IMR-90 (cell line): ENCODE results near the gene SOD2. TPM values are rescaled to one million over a fixed set of nuclear protein-coding genes. Genes with fewer than 3 reads are reported as not detected.

Source experiments
- ATAC-seq: fragments of 200-7000 bp; cut with Tn5 transposase; 2 replicates; pipeline ENCODE4 v1.9.1; 2020; ENCODE audit warnings: low read depth, mild to moderate bottlenecking, moderate library complexity
- BruUV-seq: library from RNA; stranded (reverse); fragments of 400-500 nt; replicated peaks from 2 replicates; lab custom pipeline; 2021; lab: Mats Ljungman, UMichigan
- CTCF ChIA-PET: fragments of 300-600 bp; formaldehyde crosslinking; extraction: SDS; loops from one replicate; lab custom pipeline; 2021; ENCODE audit warnings: antibody characterized with exemption; lab: Yijun Ruan, JAX
- POLR2A ChIA-PET: fragments of 300-600 bp; sonication (Branson Sonifier 250); formaldehyde crosslinking; loops from one replicate; lab custom pipeline; 2022; ENCODE audit warnings: antibody characterized with exemption; ENCODE audit not compliant: unreplicated experiment; lab: Charles Lee
- DNase-seq: peaks from one replicate; pipeline ENCODE4 v3.0.0; 2013
- H2AFZ ChIP-seq: replicated peaks from 2 replicates; pipeline ENCODE3; 2013; ENCODE audit warnings: low read length, mild to moderate bottlenecking; ENCODE audit not compliant: poor library complexity
- H2AK5ac ChIP-seq: 2 replicates; pipeline ENCODE4 v1.6.1; 2013; ENCODE audit warnings: low read depth, low read length, inconsistent platforms
- H2AK9ac ChIP-seq: replicated peaks from 2 replicates; pipeline ENCODE3; 2013; ENCODE audit warnings: mild to moderate bottlenecking, low read depth, low read length, moderate library complexity; ENCODE audit not compliant: poor library complexity
- H2BK120ac ChIP-seq: 2 replicates; pipeline ENCODE4 v1.6.1; 2013; ENCODE audit warnings: low read depth, low read length, inconsistent platforms
- H2BK15ac ChIP-seq: 3 replicates; pipeline ENCODE4 v1.6.1; 2013; ENCODE audit warnings: low read depth, low read length, inconsistent platforms
- H2BK20ac ChIP-seq: 2 replicates; pipeline ENCODE4 v1.6.1; 2013; ENCODE audit warnings: low read depth, mild to moderate bottlenecking, inconsistent platforms, low read length, moderate library complexity
- H2BK5ac ChIP-seq: 2 replicates; pipeline ENCODE4 v1.6.1; 2013; ENCODE audit warnings: mild to moderate bottlenecking, low read depth, low read length, inconsistent platforms; ENCODE audit not compliant: poor library complexity, severe bottlenecking
- H3K14ac ChIP-seq: replicated peaks from 2 replicates; pipeline ENCODE4 v1.6.1; 2013; ENCODE audit warnings: low read depth, low read length, inconsistent platforms
- H3K18ac ChIP-seq: 2 replicates; pipeline ENCODE4 v1.6.1; 2013; ENCODE audit warnings: low read depth, low read length, control low read depth
- H3K23ac ChIP-seq: 2 replicates; pipeline ENCODE4 v1.6.1; 2013; ENCODE audit warnings: low read depth, low read length, inconsistent platforms
- H3K27ac ChIP-seq: 2 replicates; pipeline ENCODE4 v1.5.1; 2013; ENCODE audit warnings: mild to moderate bottlenecking, control low read depth, low read length; ENCODE audit not compliant: insufficient read depth
- H3K27me3 ChIP-seq: 2 replicates; pipeline ENCODE4 v1.6.1; 2013; ENCODE audit warnings: low read length; ENCODE audit not compliant: control insufficient read depth, insufficient read depth
- H3K36me3 ChIP-seq: 2 replicates; pipeline ENCODE4 v1.6.1; 2013; ENCODE audit warnings: low read length, mixed read lengths; ENCODE audit not compliant: control insufficient read depth, insufficient read depth
- H3K4ac ChIP-seq: 2 replicates; pipeline ENCODE4 v1.6.1; 2013; ENCODE audit warnings: low read depth, low read length, inconsistent platforms
- H3K4me1 ChIP-seq: 2 replicates; pipeline ENCODE4 v1.6.1; 2013; ENCODE audit warnings: low read length, mixed read lengths; ENCODE audit not compliant: control insufficient read depth, insufficient read depth
- H3K4me2 ChIP-seq: 2 replicates; pipeline ENCODE4 v1.6.1; 2013; ENCODE audit warnings: low read depth, mild to moderate bottlenecking, control low read depth, low read length, moderate library complexity
- H3K4me3 ChIP-seq: 2 replicates; pipeline ENCODE4 v1.5.1; 2013; ENCODE audit warnings: low read depth, mild to moderate bottlenecking, control low read depth, low read length, moderate library complexity; ENCODE audit not compliant: insufficient read depth
- H3K56ac ChIP-seq: 2 replicates; pipeline ENCODE4 v1.6.1; 2013; ENCODE audit warnings: low read length, inconsistent platforms; ENCODE audit not compliant: insufficient read depth; ENCODE audit errors: extremely low read depth
- H3K79me1 ChIP-seq, 2 experiments: 2 replicates each; pipeline ENCODE4 v1.6.1; 2013; ENCODE audit warnings: low read length in 2 of 2, inconsistent platforms in 1 of 2, low read depth in 1 of 2
- H3K9ac ChIP-seq: 2 replicates; pipeline ENCODE4 v1.6.1; 2013; ENCODE audit warnings: low read depth, low read length, control low read depth
- H3K9me1 ChIP-seq: 2 replicates; pipeline ENCODE4 v1.6.1; 2013; ENCODE audit warnings: low read length, inconsistent platforms; ENCODE audit not compliant: insufficient read depth
- H3K9me3 ChIP-seq: 2 replicates; pipeline ENCODE4 v1.6.1; 2013; ENCODE audit warnings: low read length; ENCODE audit not compliant: control insufficient read depth, insufficient read depth
- H4K20me1 ChIP-seq: 2 replicates; pipeline ENCODE4 v1.6.1; 2013; ENCODE audit warnings: low read length, inconsistent platforms; ENCODE audit not compliant: insufficient read depth
- H4K5ac ChIP-seq: 2 replicates; pipeline ENCODE4 v1.6.1; 2013; ENCODE audit warnings: mild to moderate bottlenecking, low read depth, low read length, control low read depth
- H4K8ac ChIP-seq, 2 experiments: 2 replicates each; pipeline ENCODE4 v1.6.1; 2013; ENCODE audit warnings: low read depth in 2 of 2, low read length in 2 of 2, control low read depth in 1 of 2, inconsistent platforms in 1 of 2
- H4K91ac ChIP-seq: 2 replicates; pipeline ENCODE4 v1.6.1; 2013; ENCODE audit warnings: low read depth, low read length, inconsistent platforms; ENCODE audit not compliant: insufficient read depth
- BHLHE40 ChIP-seq: fragments of 150-350 bp; IDR thresholded peaks from 2 replicates; pipeline ENCODE4 v1.6.1; 2016; ENCODE audit warnings: mild to moderate bottlenecking, low read depth, low read length
- CEBPB ChIP-seq: IDR thresholded peaks from 2 replicates; pipeline ENCODE4 v1.6.1; 2012; ENCODE audit warnings: low read depth, low read length, improper control_type of control experiment
- CHD1 ChIP-seq: IDR thresholded peaks from 2 replicates; pipeline ENCODE4 v1.6.1; 2012; ENCODE audit warnings: low read depth, low read length, improper control_type of control experiment
- FOS ChIP-seq: fragments of 150-350 bp; IDR thresholded peaks from 2 replicates; pipeline ENCODE4 v1.6.1; 2016; ENCODE audit warnings: low read depth, low read length
- MAFK ChIP-seq: IDR thresholded peaks from 2 replicates; pipeline ENCODE4 v1.6.1; 2012; ENCODE audit warnings: low read depth, low read length, improper control_type of control experiment
- MAZ ChIP-seq: IDR thresholded peaks from 2 replicates; pipeline ENCODE4 v1.6.1; 2012; ENCODE audit warnings: low read depth, mild to moderate bottlenecking, low read length, improper control_type of control experiment, moderate library complexity, borderline replicate concordance
- MXI1 ChIP-seq: IDR thresholded peaks from 2 replicates; pipeline ENCODE4 v1.6.1; 2012; ENCODE audit warnings: low read depth, mild to moderate bottlenecking, low read length, moderate library complexity, borderline replicate concordance
- NFE2L2 ChIP-seq: fragments of 150-350 bp; IDR thresholded peaks from 2 replicates; pipeline ENCODE4 v1.6.1; 2016; ENCODE audit warnings: low read depth, mild to moderate bottlenecking, low read length
- POLR2A ChIP-seq: IDR thresholded peaks from 2 replicates; pipeline ENCODE4 v1.6.1; 2012; ENCODE audit warnings: mild to moderate bottlenecking, low read depth, low read length
- RAD21 ChIP-seq: IDR thresholded peaks from 2 replicates; pipeline ENCODE4 v1.6.1; 2012; ENCODE audit warnings: low read length, improper control_type of control experiment
- RCOR1 ChIP-seq: IDR thresholded peaks from 2 replicates; pipeline ENCODE4 v1.6.1; 2012; ENCODE audit warnings: mild to moderate bottlenecking, low read length, improper control_type of control experiment; ENCODE audit not compliant: insufficient replicate concordance
- RFX5 ChIP-seq: IDR thresholded peaks from 2 replicates; pipeline ENCODE4 v1.8.0; 2012; ENCODE audit warnings: low read depth, mild to moderate bottlenecking, low read length, moderate library complexity
- SMC3 ChIP-seq: fragments of 150-350 bp; IDR thresholded peaks from 2 replicates; pipeline ENCODE4 v1.6.1; 2016; ENCODE audit warnings: low read depth, mild to moderate bottlenecking, antibody characterized with exemption, low read length, moderate library complexity
- WGBS, 2 experiments: methylation state at CpG; one replicate each; pipeline versions ENCODE4 v1.1.5 to v1.1.7; 2013; ENCODE audit warnings: missing lambda C conversion rate in 2 of 2; ENCODE audit not compliant: insufficient read length in 1 of 2; ENCODE audit errors: extremely low coverage in 2 of 2; 5-methylcytosine and 5-hydroxymethylcytosine counted together
- dilution Hi-C: fragments of 300-500 bp; cut with HindIII; formaldehyde crosslinking; loops from one replicate; pipeline ENCODE4 v1.14.3; 2018; ENCODE audit warnings: low sequenced_read_pairs; ENCODE audit not compliant: unreplicated experiment
- in situ Hi-C: fragments of 300-500 bp; cut with MboI; formaldehyde crosslinking; loops from 3 replicates; pipeline ENCODE4 v1.14.3; 2019; ENCODE audit warnings: low sequenced_read_pairs, inconsistent platforms, mixed read lengths
- intact Hi-C: fragments of 100-400 bp; cut with micrococcal nuclease; formaldehyde crosslinking; loops from 2 replicates; pipeline ENCODE4 v1.10.0; 2022
- polyA plus RNA-seq, 3 experiments: library from polyadenylated mRNA; depleted of rRNA; stranded (reverse); fragments of >200 nt; gene quantifications; 2 replicates each; pipeline ENCODE4 v1.2.3, GENCODE V29; 2012; ENCODE audit warnings: low replicate concordance in 1 of 3
- total RNA-seq: library from RNA; depleted of rRNA; stranded (reverse); fragments of >200 nt; gene quantifications from 2 replicates; pipeline ENCODE4 v1.2.3, GENCODE V29; 2012
- TF ChIP-seq, protein P1 (sequence below): fragments of 150-350 bp; IDR thresholded peaks from 2 replicates; pipeline ENCODE4 v1.6.1; 2017; ENCODE audit warnings: mild to moderate bottlenecking, antibody characterized with exemption, low read length, low read depth
- TF ChIP-seq, protein P2 (sequence below): conservative IDR thresholded peaks from 2 replicates; pipeline ENCODE4 v1.5.1; 2012; ENCODE audit warnings: mild to moderate bottlenecking, low read depth, low read length, improper control_type of control experiment
- TF ChIP-seq, protein P3 (sequence below): fragments of 150-350 bp; IDR thresholded peaks from 2 replicates; pipeline ENCODE4 v1.6.1; 2016; ENCODE audit warnings: low read depth, mild to moderate bottlenecking, low read length, moderate library complexity, borderline replicate concordance

SOD2 gene
- total and polyA plus RNA-seq, 2 of the 4 experiments (the other 2 are of a cell fraction): 173 to 243 TPM

DNA sequence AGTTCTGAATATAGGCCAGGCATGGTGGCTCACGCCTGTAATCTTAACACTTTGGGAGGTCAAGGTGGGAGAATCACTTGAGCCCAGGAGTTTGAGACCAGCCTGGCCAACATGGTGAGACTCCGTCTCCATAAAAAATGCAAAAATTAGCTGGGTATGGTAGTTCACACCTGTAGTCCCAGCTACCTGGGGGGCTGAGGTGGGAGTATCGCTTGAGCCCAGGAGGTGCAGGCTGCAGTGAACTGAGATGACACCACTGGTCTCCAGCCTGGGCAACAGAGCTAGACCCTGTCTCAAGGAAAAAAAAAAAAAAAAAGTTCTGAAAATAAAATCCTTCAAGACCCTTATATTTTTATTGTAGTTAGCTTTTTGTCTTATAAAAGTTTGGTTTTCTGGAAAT lies 22.6 kb upstream of the SOD2 start:
- Histone ChIP-seq H2AK9ac (no peak overlapping the region), H3K9me3 (no peaks in the 10 kb centered on the region), H4K20me1 (0 out of 2 replicates have a peak, but pooled peaks cover 3% of the 10 kb centered on the region), H3K4ac (peak overlapping the region; percentile 62; the same call in 1 of the 2 replicates), H3K4me3 (no peak overlapping the region), H4K5ac (peak overlapping the region; percentile 29; the same call in 1 of the 2 replicates), H2BK15ac (peak overlapping the region; percentile 7; the same call in 1 of the 3 replicates), H3K4me2 (no peak overlapping the region), H3K4me1 (peaks cover 12% of the 10 kb centered on the region), H3K14ac (no peak overlapping the region), H3K79me1 (peaks cover 24 to 54% of the 10 kb centered on the region in 2 experiments), H3K23ac (no peak overlapping the region), H3K56ac (no peak overlapping the region), H4K8ac (no peak overlapping the region), H2BK20ac (no peak overlapping the region), H3K9me1 (peaks cover 10% of the 10 kb centered on the region), H3K27me3 (no peaks in the 10 kb centered on the region), H3K18ac (peak overlapping the region; percentile 8; the same call in 1 of the 2 replicates), H3K27ac (no peak overlapping the region), H3K9ac (no peak overlapping the region), H2BK120ac (no peak overlapping the region), H2AFZ (no peak overlapping the region), H4K91ac (no peak overlapping the region), H2AK5ac (no peak overlapping the region; the same call in 1 of the 2 replicates), H3K36me3 (0 out of 2 replicates have a peak, but pooled peaks cover 1% of the 10 kb centered on the region), H2BK5ac (no peak overlapping the region)
- 90% methylated on average over 2 of the region's 3 CpGs; no CpG with 5 or more reads in 1 of the 2 experiments for WGBS, 2 experiments
- CTCF ChIA-PET: interaction anchor here (0.6 kb wide), 1 partner anchor 105 kb away, joined by 3 read pairs; no protein-coding TSS in a partner anchor
- no TSS peak for BruUV-seq
- dilution Hi-C loops: no loop called here
- ATAC-seq (no peak), DNase-seq (no peak)
- intact Hi-C loops: loop anchor here (2.0 kb wide), 1 partner anchor 15 kb away; no protein-coding TSS in a partner anchor
- TF ChIP-seq, protein P1, sequence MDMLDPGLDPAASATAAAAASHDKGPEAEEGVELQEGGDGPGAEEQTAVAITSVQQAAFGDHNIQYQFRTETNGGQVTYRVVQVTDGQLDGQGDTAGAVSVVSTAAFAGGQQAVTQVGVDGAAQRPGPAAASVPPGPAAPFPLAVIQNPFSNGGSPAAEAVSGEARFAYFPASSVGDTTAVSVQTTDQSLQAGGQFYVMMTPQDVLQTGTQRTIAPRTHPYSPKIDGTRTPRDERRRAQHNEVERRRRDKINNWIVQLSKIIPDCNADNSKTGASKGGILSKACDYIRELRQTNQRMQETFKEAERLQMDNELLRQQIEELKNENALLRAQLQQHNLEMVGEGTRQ: no peak
- TF ChIP-seq CHD1 (no peak), RCOR1 (no peak), MAFK (no peak), POLR2A (no peak), MAZ (no peak), CEBPB (no peak), BHLHE40 (no peak), SMC3 (no peak), RFX5 (no peak), NFE2L2 (no peak), FOS (no peak), RAD21 (no peak), MXI1 (no peak)
- TF ChIP-seq, protein P2, sequence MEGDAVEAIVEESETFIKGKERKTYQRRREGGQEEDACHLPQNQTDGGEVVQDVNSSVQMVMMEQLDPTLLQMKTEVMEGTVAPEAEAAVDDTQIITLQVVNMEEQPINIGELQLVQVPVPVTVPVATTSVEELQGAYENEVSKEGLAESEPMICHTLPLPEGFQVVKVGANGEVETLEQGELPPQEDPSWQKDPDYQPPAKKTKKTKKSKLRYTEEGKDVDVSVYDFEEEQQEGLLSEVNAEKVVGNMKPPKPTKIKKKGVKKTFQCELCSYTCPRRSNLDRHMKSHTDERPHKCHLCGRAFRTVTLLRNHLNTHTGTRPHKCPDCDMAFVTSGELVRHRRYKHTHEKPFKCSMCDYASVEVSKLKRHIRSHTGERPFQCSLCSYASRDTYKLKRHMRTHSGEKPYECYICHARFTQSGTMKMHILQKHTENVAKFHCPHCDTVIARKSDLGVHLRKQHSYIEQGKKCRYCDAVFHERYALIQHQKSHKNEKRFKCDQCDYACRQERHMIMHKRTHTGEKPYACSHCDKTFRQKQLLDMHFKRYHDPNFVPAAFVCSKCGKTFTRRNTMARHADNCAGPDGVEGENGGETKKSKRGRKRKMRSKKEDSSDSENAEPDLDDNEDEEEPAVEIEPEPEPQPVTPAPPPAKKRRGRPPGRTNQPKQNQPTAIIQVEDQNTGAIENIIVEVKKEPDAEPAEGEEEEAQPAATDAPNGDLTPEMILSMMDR: no peak
- TF ChIP-seq, protein P3, sequence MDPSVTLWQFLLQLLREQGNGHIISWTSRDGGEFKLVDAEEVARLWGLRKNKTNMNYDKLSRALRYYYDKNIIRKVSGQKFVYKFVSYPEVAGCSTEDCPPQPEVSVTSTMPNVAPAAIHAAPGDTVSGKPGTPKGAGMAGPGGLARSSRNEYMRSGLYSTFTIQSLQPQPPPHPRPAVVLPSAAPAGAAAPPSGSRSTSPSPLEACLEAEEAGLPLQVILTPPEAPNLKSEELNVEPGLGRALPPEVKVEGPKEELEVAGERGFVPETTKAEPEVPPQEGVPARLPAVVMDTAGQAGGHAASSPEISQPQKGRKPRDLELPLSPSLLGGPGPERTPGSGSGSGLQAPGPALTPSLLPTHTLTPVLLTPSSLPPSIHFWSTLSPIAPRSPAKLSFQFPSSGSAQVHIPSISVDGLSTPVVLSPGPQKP: no peak
- in situ Hi-C loops: loop anchor here (25.0 kb wide), 1 partner anchor 1078 kb away; the partner anchor contains the start of gene DYNLT1
- POLR2A ChIA-PET: interaction anchor here (0.6 kb wide), 1 partner anchor 11 kb away, joined by 13 read pairs; no protein-coding TSS in a partner anchor
